Stimulated activated naive B cell treated with anti-CD40 and anti-IgM and Interleukin-4, amounts not matched to agents 10 μg/mL and 1 μg/mL and 100 μg/mL, for 72 hours (primary cell): ENCODE data around the gene PPY.
"Not testable (repeated sequence)": the region's sequence is repeated elsewhere in the genome, so short reads cannot be mapped to it uniquely, and the experiment has no call there.

ENCODE experiments used
- ATAC-seq, 2 donors: fragments of 150-1000 bp; cut with Tn5 transposase; replicated peaks; 2 replicates each; pipeline ENCODE4 v1.10.0; 2021; ENCODE audit warnings: moderate library complexity in 1 of 2
- DNase-seq: peaks from one replicate; pipeline ENCODE4 v3.0.0; 2021
- H3K27ac Mint-ChIP-seq: one replicate; pipeline ENCODE4 v1.8.0; 2022; ENCODE audit warnings: mild to moderate bottlenecking, mixed read lengths
- H3K27me3 Mint-ChIP-seq, 2 donors: one replicate each; pipeline ENCODE4 v1.8.0; 2022; ENCODE audit warnings: mixed read lengths in 2 of 2
- H3K36me3 Mint-ChIP-seq, 2 donors: one replicate each; pipeline ENCODE4 v1.8.0; 2022; ENCODE audit warnings: mixed read lengths in 2 of 2, mild to moderate bottlenecking in 1 of 2
- H3K4me1 Mint-ChIP-seq, 2 donors: one replicate each; pipeline ENCODE4 v1.8.0; 2022; ENCODE audit warnings: mixed read lengths in 2 of 2, mild to moderate bottlenecking in 1 of 2
- H3K4me3 Mint-ChIP-seq, 2 donors: one replicate each; pipeline ENCODE4 v1.8.0; 2022; ENCODE audit warnings: mild to moderate bottlenecking in 2 of 2, mixed read lengths in 2 of 2, moderate library complexity in 1 of 2
- H3K9me3 Mint-ChIP-seq, 2 donors: one replicate each; pipeline ENCODE4 v1.8.0; 2022; ENCODE audit warnings: mixed read lengths in 2 of 2, mild to moderate bottlenecking in 1 of 2

The PPY gene

GRCh38 chr17:43931062-43931571, 11.2 kb downstream of the PPY start:
- ATAC-seq (no peak), DNase-seq (no peak)
- no peaks in the 10 kb centered on the region for H3K36me3 Mint-ChIP-seq
- H3K4me3 Mint-ChIP-seq: no peak overlapping the region
- peaks cover 34 to 43% of the 10 kb centered on the region in 2 donors for H3K27me3 Mint-ChIP-seq
- no peaks in the 10 kb centered on the region for H3K9me3 Mint-ChIP-seq
- H3K4me1 Mint-ChIP-seq: peaks cover 7 to 16% of the 10 kb centered on the region in 2 donors
- H3K27ac Mint-ChIP-seq: no peak overlapping the region

- no peak for DNase-seq
- no peaks in the 10 kb centered on the region for H3K9me3 Mint-ChIP-seq
- ATAC-seq: no peak
- H3K4me1 Mint-ChIP-seq: peaks cover 7 to 16% of the 10 kb centered on the region in 2 donors
- no peaks in the 10 kb centered on the region for H3K36me3 Mint-ChIP-seq
- no peak overlapping the region for H3K4me3 Mint-ChIP-seq
- no peak overlapping the region for H3K27ac Mint-ChIP-seq
- peaks cover 48 to 56% of the 10 kb centered on the region in 2 donors for H3K27me3 Mint-ChIP-seq
Observed at GRCh38 chr17:43928609-43929008, 13.7 kb downstream of the PPY start.

DNA sequence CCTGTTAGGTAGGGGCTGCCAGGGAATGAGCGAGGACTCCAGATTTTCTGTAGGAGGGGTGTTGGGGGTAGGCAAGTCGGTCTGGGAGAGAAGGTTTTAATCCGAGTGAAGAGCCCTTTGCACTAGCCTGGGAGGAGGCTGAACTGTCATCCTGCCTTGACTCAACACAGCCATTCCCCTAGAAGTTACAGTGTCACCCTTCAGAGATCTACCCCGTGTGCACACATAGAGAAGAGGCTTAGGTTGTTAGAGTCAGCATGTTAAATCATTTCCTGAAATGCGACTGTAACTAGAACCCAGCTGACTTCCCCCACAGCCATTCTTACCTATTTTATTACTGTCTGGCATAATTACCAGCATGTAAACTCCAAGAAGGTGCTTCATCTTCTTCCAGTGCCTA, 14.3 kb downstream of the PPY start:
- H3K27ac Mint-ChIP-seq, H3K9me3 Mint-ChIP-seq, DNase-seq, H3K36me3 Mint-ChIP-seq: not testable (repeated sequence)
- peaks cover 7 to 16% of the 10 kb centered on the region in 2 donors for H3K4me1 Mint-ChIP-seq
- peak overlapping the region; percentile 57 to 69 for H3K4me3 Mint-ChIP-seq
- H3K27me3 Mint-ChIP-seq: peaks cover 52 to 63% of the 10 kb centered on the region in 2 donors
- ATAC-seq: peak; percentile 45 to 62

DNA sequence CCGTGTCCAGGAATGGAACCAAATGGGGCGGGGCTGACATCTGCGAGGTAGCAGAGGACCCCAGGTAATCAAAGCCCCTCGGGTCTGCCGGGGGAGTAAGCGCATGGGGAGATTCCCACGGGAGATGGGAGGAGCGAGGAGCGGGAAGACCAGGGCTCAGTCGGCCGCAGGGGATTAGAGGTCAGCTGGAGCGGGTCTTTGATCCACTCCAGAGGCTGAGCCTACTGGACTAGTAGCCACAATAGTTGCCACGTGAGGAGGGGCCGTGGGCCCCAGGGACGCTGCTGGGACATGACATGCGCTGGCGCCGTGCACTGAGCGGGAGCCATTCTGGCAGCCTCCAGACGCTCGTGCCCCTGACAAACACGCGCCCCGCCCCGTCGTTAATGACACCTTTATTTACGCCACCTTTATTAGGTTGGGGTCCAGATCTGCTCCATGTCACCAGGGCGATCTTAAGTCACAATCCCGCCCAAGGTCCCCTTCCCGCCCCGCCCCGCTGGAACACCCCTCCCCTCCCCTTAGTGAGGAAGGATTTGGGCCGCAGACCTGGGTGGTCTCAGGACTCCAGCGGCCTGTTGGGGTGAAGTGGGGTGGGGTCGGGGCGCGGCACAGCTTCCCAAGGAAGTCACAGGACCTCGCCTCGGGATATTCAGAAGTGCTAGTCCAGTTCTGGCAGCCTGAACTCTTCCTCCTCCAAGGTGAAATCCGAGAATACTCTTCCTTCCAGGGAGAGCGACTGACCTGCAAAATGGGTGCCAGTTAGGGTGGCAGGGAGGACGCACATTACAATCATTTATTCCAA, 15.0 kb downstream of the PPY start:
- Mint-ChIP-seq H3K27ac (no peak overlapping the region), H3K9me3 (no peaks in the 10 kb centered on the region), H3K27me3 (peaks cover 49 to 70% of the 10 kb centered on the region in 2 donors), H3K4me1 (peaks cover 7 to 16% of the 10 kb centered on the region in 2 donors), H3K4me3 (peak overlapping the region; percentile 73 to 74), H3K36me3 (no peaks in the 10 kb centered on the region)
- ATAC-seq (peak; percentile 38 to 56), DNase-seq (no peak)

DNA sequence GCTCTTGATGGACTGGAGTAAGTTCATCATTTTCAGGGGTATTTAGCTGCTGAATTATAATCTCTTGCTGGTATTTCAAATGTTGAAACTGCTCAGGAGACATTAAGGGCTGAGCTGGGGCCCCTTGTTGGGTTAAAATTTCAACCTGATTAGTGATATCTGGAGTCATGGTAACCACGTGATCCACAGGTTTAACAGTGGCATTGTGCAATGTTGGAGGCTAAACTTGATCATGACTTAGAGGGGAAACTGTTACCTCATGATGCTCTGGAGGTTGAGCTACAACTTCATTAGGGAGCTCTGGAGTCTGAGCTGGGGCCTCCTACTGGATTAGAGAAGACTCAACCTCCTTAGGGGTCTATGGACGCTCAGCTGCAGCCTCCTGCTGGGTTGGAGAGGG, 17.7 kb downstream of the PPY start:
- ATAC-seq: no peak
- no peaks in the 10 kb centered on the region for H3K36me3 Mint-ChIP-seq
- no peak overlapping the region for H3K4me3 Mint-ChIP-seq
- H3K4me1 Mint-ChIP-seq: peaks cover 7 to 16% of the 10 kb centered on the region in 2 donors
- H3K27me3 Mint-ChIP-seq: peaks cover 47 to 70% of the 10 kb centered on the region in 2 donors
- no peaks in the 10 kb centered on the region for H3K9me3 Mint-ChIP-seq
- no peak for DNase-seq
- H3K27ac Mint-ChIP-seq: no peak overlapping the region

- H3K27ac Mint-ChIP-seq: no peak overlapping the region
- H3K4me1 Mint-ChIP-seq: peaks cover 9 to 15% of the 10 kb centered on the region in 2 donors
- peaks cover 29 to 45% of the 10 kb centered on the region in 2 donors for H3K27me3 Mint-ChIP-seq
- peaks cover 2 to 3% of the 10 kb centered on the region in 2 donors for H3K36me3 Mint-ChIP-seq
- no peak for ATAC-seq
- DNase-seq: no peak
- H3K4me3 Mint-ChIP-seq: no peak overlapping the region
- H3K9me3 Mint-ChIP-seq: peaks cover 2 to 4% of the 10 kb centered on the region in 2 donors
Observed at GRCh38 chr17:43920500-43921095, 21.7 kb downstream of the PPY start.

- peaks cover 2 to 3% of the 10 kb centered on the region in 2 donors for H3K36me3 Mint-ChIP-seq
- no peak for ATAC-seq
- H3K27ac Mint-ChIP-seq: no peak overlapping the region
Observed at GRCh38 chr17:43918026-43918389, 24.3 kb downstream of the PPY start.

DNA sequence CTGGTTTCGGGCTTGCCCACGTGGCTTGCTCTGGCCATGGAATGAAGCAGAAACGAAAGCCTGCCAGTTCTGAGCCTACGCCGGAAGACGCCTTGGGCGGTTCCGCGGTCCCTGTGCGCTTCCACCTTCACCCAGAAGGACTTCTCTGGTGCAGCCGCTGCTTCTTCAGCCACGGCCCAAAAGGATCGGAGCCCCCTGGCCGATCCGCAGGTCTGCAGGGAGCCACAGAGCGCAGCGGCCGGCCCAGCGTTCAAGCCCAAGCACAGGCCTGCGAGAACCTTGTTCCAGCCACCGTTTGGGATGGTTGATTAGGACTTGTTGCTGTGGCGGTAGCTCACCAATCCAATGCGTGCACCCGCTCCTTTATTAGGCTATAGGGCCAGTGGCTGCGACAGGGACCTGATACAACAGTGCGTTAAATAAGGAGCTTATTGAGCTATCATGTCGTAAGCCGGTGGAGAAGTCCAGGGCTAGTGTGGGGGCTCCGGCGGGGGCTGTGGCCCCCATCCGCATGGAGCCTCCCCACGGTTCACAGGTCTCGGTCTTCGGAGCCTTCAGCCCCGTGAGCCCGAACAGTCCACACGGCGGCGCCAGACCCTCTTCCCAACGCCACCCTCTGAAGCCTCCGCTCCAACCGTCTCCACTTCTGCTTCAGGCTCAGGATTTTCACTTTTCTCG, 24.8 kb downstream of the PPY start:
- peak; percentile 76 to 88 for ATAC-seq
- Mint-ChIP-seq H3K27me3 (peaks cover 15 to 16% of the 10 kb centered on the region in 2 donors), H3K4me1 (peaks cover 9 to 15% of the 10 kb centered on the region in 2 donors), H3K36me3 (peaks cover 2 to 3% of the 10 kb centered on the region in 2 donors), H3K4me3 (peak overlapping the region; percentile 77 to 79), H3K27ac (no peak overlapping the region), H3K9me3 (peaks cover 2 to 4% of the 10 kb centered on the region in 2 donors)
- DNase-seq: peak; percentile 42

More at GRCh38 chr17:43918026-43918389, 24.3 kb downstream of the PPY start:
- Mint-ChIP-seq H3K4me3 (peak overlapping the region; percentile 77 to 79), H3K27me3 (peaks cover 16 to 20% of the 10 kb centered on the region in 2 donors), H3K9me3 (peaks cover 2 to 4% of the 10 kb centered on the region in 2 donors), H3K4me1 (peaks cover 9 to 15% of the 10 kb centered on the region in 2 donors)
- no peak for DNase-seq

GRCh38 chr17:43917016-43917347, 25.3 kb downstream of the PPY start:
- peaks cover 2 to 3% of the 10 kb centered on the region in 2 donors for H3K36me3 Mint-ChIP-seq
- peaks cover 12 to 16% of the 10 kb centered on the region in 2 donors for H3K27me3 Mint-ChIP-seq
- peaks cover 9 to 15% of the 10 kb centered on the region in 2 donors for H3K4me1 Mint-ChIP-seq
- peaks cover 2 to 4% of the 10 kb centered on the region in 2 donors for H3K9me3 Mint-ChIP-seq
- H3K4me3 Mint-ChIP-seq: peak overlapping the region; percentile 77 to 79
- H3K27ac Mint-ChIP-seq: no peak overlapping the region
- no peak for DNase-seq
- ATAC-seq: peak in 1 of 2 donors; percentile 56

DNA sequence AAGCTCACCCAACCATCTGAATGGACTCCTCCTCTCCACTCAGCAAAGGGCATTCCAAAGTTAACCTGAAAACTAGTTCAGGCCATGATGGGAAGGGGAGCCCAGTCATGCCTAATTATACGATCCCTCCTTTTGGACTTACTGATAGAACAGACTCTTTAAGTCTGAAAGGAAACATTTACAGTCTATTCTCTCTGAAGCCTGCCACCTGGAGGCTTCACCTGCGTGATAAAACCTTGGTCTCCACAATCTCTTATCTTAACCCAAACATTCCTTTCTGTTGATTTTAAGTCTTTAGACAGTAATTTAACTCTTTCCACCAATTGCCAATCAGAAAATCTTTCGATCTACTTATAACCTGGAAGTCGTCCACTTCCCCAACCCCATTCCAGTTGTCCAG, 25.9 kb downstream of the PPY start:
- Mint-ChIP-seq H3K27me3 (peaks cover 12 to 13% of the 10 kb centered on the region in 2 donors), H3K4me3 (no peak overlapping the region), H3K9me3 (peaks cover 2 to 4% of the 10 kb centered on the region in 2 donors), H3K27ac (no peak overlapping the region), H3K4me1 (peaks cover 9 to 15% of the 10 kb centered on the region in 2 donors), H3K36me3 (peaks cover 2 to 3% of the 10 kb centered on the region in 2 donors)
- ATAC-seq (no peak), DNase-seq (no peak)

- Mint-ChIP-seq H3K27me3 (peaks cover 8 to 9% of the 10 kb centered on the region in 2 donors), H3K4me1 (peaks cover 9 to 15% of the 10 kb centered on the region in 2 donors), H3K9me3 (peaks cover 2 to 4% of the 10 kb centered on the region in 2 donors), H3K36me3 (peaks cover 2 to 3% of the 10 kb centered on the region in 2 donors), H3K4me3 (no peak overlapping the region), H3K27ac (no peak overlapping the region)
- DNase-seq (no peak), ATAC-seq (no peak)
Observed at GRCh38 chr17:43915559-43915958, 26.7 kb downstream of the PPY start.

- ATAC-seq (no peak), DNase-seq (no peak)
- Mint-ChIP-seq H3K27ac (no peak overlapping the region), H3K9me3 (peaks cover 2 to 4% of the 10 kb centered on the region in 2 donors), H3K4me1 (peaks cover 9 to 15% of the 10 kb centered on the region in 2 donors), H3K36me3 (peaks cover 2 to 3% of the 10 kb centered on the region in 2 donors), H3K4me3 (no peak overlapping the region), H3K27me3 (peaks cover 4 to 6% of the 10 kb centered on the region in 2 donors)
Observed at GRCh38 chr17:43914451-43914850, 27.8 kb downstream of the PPY start.

- H3K27ac Mint-ChIP-seq: no peak overlapping the region
- DNase-seq: no peak
Observed at GRCh38 chr17:43913584-43913983, 28.7 kb downstream of the PPY start.

More at GRCh38 chr17:43913584-43913983, 28.7 kb downstream of the PPY start:
- no peak for ATAC-seq
- no peak overlapping the region for H3K4me3 Mint-ChIP-seq
- peaks cover 2 to 4% of the 10 kb centered on the region in 2 donors for H3K9me3 Mint-ChIP-seq
- peaks cover 9 to 15% of the 10 kb centered on the region in 2 donors for H3K4me1 Mint-ChIP-seq
- peaks cover 0 to 2% of the 10 kb centered on the region in 2 donors for H3K36me3 Mint-ChIP-seq
- no peaks in the 10 kb centered on the region for H3K27me3 Mint-ChIP-seq
